Endothelial cell of umbilical vein (primary cell): ENCODE data around the gene CPEB1. TPM values are rescaled to one million over a fixed set of nuclear protein-coding genes. Genes with fewer than 3 reads are reported as not detected.

Source experiments
- BruUV-seq: library from RNA; stranded (reverse); fragments of 400-500 nt; replicated peaks from 2 replicates; lab custom pipeline; 2021; lab: Mats Ljungman, UMichigan
- CTCF ChIA-PET: fragments of 300-600, 350-600 bp; sonication (Branson Sonifier 250); formaldehyde crosslinking; loops from one replicate; lab custom pipeline; 2021; ENCODE audit warnings: antibody characterized with exemption, inconsistent platforms; lab: Charles Lee
- POLR2A ChIA-PET: fragments of 300-600, 350-600 bp; sonication (Branson Sonifier 250); formaldehyde crosslinking; loops from one replicate; lab custom pipeline; 2021; ENCODE audit warnings: antibody characterized with exemption, inconsistent platforms; lab: Charles Lee
- DNase-seq: peaks from one replicate; pipeline ENCODE4 v3.0.0-alpha.2; 2011; ENCODE audit warnings: low read depth, low spot score
- FAIRE-seq: peaks from 2 replicates; lab custom pipeline; 2011; peaks lifted over from hg19 to GRCh38; lab: Jason Lieb, UNC
- H2AFZ ChIP-seq: 2 replicates; pipeline ENCODE4 v1.6.0; 2012; ENCODE audit warnings: low read depth, low read length, control low read depth, inconsistent platforms
- H3K27ac ChIP-seq: 2 replicates; pipeline ENCODE4 v1.5.1; 2011; ENCODE audit warnings: low read depth, mild to moderate bottlenecking, control low read depth, low read length, moderate library complexity; ENCODE audit not compliant: insufficient read depth
- H3K27me3 ChIP-seq, 2 experiments: 2 replicates each; pipeline versions ENCODE4 v1.6.0 to v1.6.1; 2011; ENCODE audit warnings: low read length in 2 of 2, mixed read lengths in 1 of 2; ENCODE audit not compliant: control insufficient read depth in 2 of 2, insufficient read depth in 2 of 2
- H3K36me3 ChIP-seq, 2 experiments: 2 replicates in 1 of 2; 3 replicates in 1 of 2; pipeline ENCODE4 v1.5.1; 2011; ENCODE audit warnings: low read length in 2 of 2, mild to moderate bottlenecking in 1 of 2, moderate library complexity in 1 of 2; ENCODE audit not compliant: control insufficient read depth in 2 of 2, insufficient read depth in 2 of 2; ENCODE audit errors: extremely low read depth in 1 of 2
- H3K4me1 ChIP-seq: 3 replicates; pipeline ENCODE4 v1.5.1; 2011; ENCODE audit warnings: mild to moderate bottlenecking, low read length; ENCODE audit not compliant: control insufficient read depth, insufficient read depth; ENCODE audit errors: extremely low read depth
- H3K4me2 ChIP-seq: 2 replicates; pipeline ENCODE4 v1.6.1; 2011; ENCODE audit warnings: low read length, control low read depth, mixed read lengths; ENCODE audit not compliant: insufficient read depth
- H3K4me3 ChIP-seq, 3 experiments: fragments of 200-600 bp in 1 of 3; sonication (generic), shearing (Covaris generic) in 1 of 3; replicated peaks in 1 of 3; 2 replicates each; pipeline ENCODE4 v1.5.1; 2011 to 2016; ENCODE audit warnings: control low read depth in 3 of 3, low read length in 3 of 3, mild to moderate bottlenecking in 2 of 3, inconsistent platforms in 1 of 3, low read depth in 1 of 3, moderate library complexity in 1 of 3; ENCODE audit not compliant: insufficient read depth in 1 of 3
- H3K79me2 ChIP-seq: 2 replicates; pipeline ENCODE4 v1.6.0; 2012; ENCODE audit warnings: low read length, inconsistent platforms; ENCODE audit not compliant: control insufficient read depth, insufficient read depth
- H3K9ac ChIP-seq: replicated peaks from 2 replicates; pipeline ENCODE3; 2011; ENCODE audit warnings: low read length, control low read depth; ENCODE audit not compliant: insufficient read depth; ENCODE audit errors: extremely low read depth
- H3K9me1 ChIP-seq: replicated peaks from 3 replicates; pipeline ENCODE4 v1.6.0; 2011; ENCODE audit warnings: mild to moderate bottlenecking, low read length; ENCODE audit not compliant: control insufficient read depth, insufficient read depth; ENCODE audit errors: extremely low read depth
- H3K9me3 ChIP-seq: replicated peaks from 2 replicates; pipeline ENCODE4 v1.5.1; 2012; ENCODE audit warnings: low read length, inconsistent platforms; ENCODE audit not compliant: control insufficient read depth, insufficient read depth
- H4K20me1 ChIP-seq: replicated peaks from 2 replicates; pipeline ENCODE3; 2011; ENCODE audit warnings: mild to moderate bottlenecking, low read length; ENCODE audit not compliant: control insufficient read depth, insufficient read depth; ENCODE audit errors: extremely low read depth
- EZH2 ChIP-seq: IDR thresholded peaks from 2 replicates; pipeline ENCODE4 v1.6.1; 2012; ENCODE audit warnings: borderline replicate concordance, low read depth, mild to moderate bottlenecking, moderate library complexity, low read length, inconsistent platforms; ENCODE audit not compliant: severe bottlenecking
- FOS ChIP-seq: IDR thresholded peaks from 2 replicates; pipeline ENCODE4 v1.6.1; 2011; ENCODE audit warnings: mild to moderate bottlenecking, low read length, moderate library complexity, borderline replicate concordance; ENCODE audit not compliant: insufficient read depth
- GATA2 ChIP-seq: IDR thresholded peaks from 2 replicates; pipeline ENCODE4 v1.7.0; 2011; ENCODE audit warnings: low read depth, mild to moderate bottlenecking, moderate library complexity, mixed read lengths, low read length; ENCODE audit not compliant: insufficient read length, insufficient read depth
- JUN ChIP-seq: IDR thresholded peaks from 2 replicates; pipeline ENCODE4 v1.6.1; 2011; ENCODE audit warnings: borderline replicate concordance, low read depth; ENCODE audit not compliant: insufficient read length, insufficient read depth
- MAX ChIP-seq: IDR thresholded peaks from 2 replicates; pipeline ENCODE4 v1.6.1; 2011; ENCODE audit not compliant: insufficient read depth, insufficient read length
- MYC ChIP-seq: IDR thresholded peaks from one replicate; pipeline ENCODE4 v1.6.1; 2011; ENCODE audit warnings: mild to moderate bottlenecking, low read depth, low read length
- POLR2AphosphoS5 ChIP-seq: IDR thresholded peaks from 2 replicates; pipeline ENCODE4 v1.6.1; 2012; ENCODE audit warnings: low read depth, mild to moderate bottlenecking, control low read depth, low read length, moderate library complexity; ENCODE audit not compliant: insufficient read depth
- dilution Hi-C: fragments of 300-500 bp; cut with MboI; formaldehyde crosslinking; loops from one replicate; pipeline ENCODE4 v1.15.0; 2019; ENCODE audit warnings: low sequenced_read_pairs; ENCODE audit not compliant: extremely low pct_ligation_motif_present
- intact Hi-C: fragments of 100-400 bp; cut with micrococcal nuclease; formaldehyde crosslinking; loops from one replicate; pipeline ENCODE4 v1.10.0; 2022
- polyA plus RNA-seq, 4 experiments: library from polyadenylated mRNA; depleted of rRNA in 3 of 4; stranded (reverse) in 3 of 4; unstranded in 1 of 4; fragments of >200 nt; gene quantifications; 2 replicates each; pipeline versions ENCODE4 v1.2.1 to v1.2.3, GENCODE V29; 2011 to 2012; ENCODE audit warnings: missing spikeins in 1 of 4
- total RNA-seq: library from RNA; stranded (reverse); gene quantifications from 2 replicates; pipeline ENCODE4 v1.2.3, GENCODE V29; 2021
- TF ChIP-seq, protein P1 (sequence below), 2 donors: IDR thresholded peaks; 1 replicate in 1 of 2; 2 replicates in 1 of 2; pipeline ENCODE4 v1.5.1; 2011; ENCODE audit warnings: low read length in 2 of 2, mild to moderate bottlenecking in 2 of 2, moderate library complexity in 2 of 2, control low read depth in 1 of 2, inconsistent platforms in 1 of 2, low read depth in 1 of 2; ENCODE audit not compliant: insufficient read depth in 1 of 2; ENCODE audit errors: extremely low read depth in 1 of 2

Gene CPEB1
- total and polyA plus RNA-seq, 2 donors (not counting 3 experiments of a cell fraction or from before 2014, with no cell fraction given) = not detected

GRCh38 chr15:82556315-82557035 is 90.7 kb downstream of the CPEB1 start:
- Histone ChIP-seq H4K20me1 (no peaks in the 10 kb centered on the region), H3K9me3 (no peaks in the 10 kb centered on the region), H3K9ac (no peak overlapping the region), H3K27me3 (peaks cover 6 to 12% of the 10 kb centered on the region in 2 experiments), H2AFZ (no peak overlapping the region), H3K36me3 (no peaks in the 10 kb centered on the region), H3K4me2 (no peak overlapping the region), H3K4me1 (no peaks in the 10 kb centered on the region), H3K27ac (no peak overlapping the region), H3K4me3 (no peak overlapping the region), H3K9me1 (no peaks in the 10 kb centered on the region), H3K79me2 (no peaks in the 10 kb centered on the region)
- ChIA-PET POLR2A (no interaction called here), CTCF (interaction anchor here (1.4 kb wide), 1 partner anchor 13 kb away, joined by 3 read pairs; no protein-coding TSS in a partner anchor)
- DNase-seq = no peak
- intact Hi-C loops (no loop called here), dilution Hi-C loops (no loop called here)
- no TSS peak for BruUV-seq
- FAIRE-seq = no peak
- TF ChIP-seq MAX (no peak), MYC (no peak), FOS (no peak), JUN (no peak), GATA2 (no peak), POLR2AphosphoS5 (no peak), EZH2 (no peak)
- TF ChIP-seq, protein P1, sequence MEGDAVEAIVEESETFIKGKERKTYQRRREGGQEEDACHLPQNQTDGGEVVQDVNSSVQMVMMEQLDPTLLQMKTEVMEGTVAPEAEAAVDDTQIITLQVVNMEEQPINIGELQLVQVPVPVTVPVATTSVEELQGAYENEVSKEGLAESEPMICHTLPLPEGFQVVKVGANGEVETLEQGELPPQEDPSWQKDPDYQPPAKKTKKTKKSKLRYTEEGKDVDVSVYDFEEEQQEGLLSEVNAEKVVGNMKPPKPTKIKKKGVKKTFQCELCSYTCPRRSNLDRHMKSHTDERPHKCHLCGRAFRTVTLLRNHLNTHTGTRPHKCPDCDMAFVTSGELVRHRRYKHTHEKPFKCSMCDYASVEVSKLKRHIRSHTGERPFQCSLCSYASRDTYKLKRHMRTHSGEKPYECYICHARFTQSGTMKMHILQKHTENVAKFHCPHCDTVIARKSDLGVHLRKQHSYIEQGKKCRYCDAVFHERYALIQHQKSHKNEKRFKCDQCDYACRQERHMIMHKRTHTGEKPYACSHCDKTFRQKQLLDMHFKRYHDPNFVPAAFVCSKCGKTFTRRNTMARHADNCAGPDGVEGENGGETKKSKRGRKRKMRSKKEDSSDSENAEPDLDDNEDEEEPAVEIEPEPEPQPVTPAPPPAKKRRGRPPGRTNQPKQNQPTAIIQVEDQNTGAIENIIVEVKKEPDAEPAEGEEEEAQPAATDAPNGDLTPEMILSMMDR (IDR thresholded peaks at IDR 0.05; ENCODE audit: extremely low read depth in 1 of 2, insufficient read depth in 1 of 2, low read depth in 1 of 2, low read length in 2 of 2) = no peak
